Measurements from ENCODE around the gene CELSR3.

Gene CELSR3

DNA sequence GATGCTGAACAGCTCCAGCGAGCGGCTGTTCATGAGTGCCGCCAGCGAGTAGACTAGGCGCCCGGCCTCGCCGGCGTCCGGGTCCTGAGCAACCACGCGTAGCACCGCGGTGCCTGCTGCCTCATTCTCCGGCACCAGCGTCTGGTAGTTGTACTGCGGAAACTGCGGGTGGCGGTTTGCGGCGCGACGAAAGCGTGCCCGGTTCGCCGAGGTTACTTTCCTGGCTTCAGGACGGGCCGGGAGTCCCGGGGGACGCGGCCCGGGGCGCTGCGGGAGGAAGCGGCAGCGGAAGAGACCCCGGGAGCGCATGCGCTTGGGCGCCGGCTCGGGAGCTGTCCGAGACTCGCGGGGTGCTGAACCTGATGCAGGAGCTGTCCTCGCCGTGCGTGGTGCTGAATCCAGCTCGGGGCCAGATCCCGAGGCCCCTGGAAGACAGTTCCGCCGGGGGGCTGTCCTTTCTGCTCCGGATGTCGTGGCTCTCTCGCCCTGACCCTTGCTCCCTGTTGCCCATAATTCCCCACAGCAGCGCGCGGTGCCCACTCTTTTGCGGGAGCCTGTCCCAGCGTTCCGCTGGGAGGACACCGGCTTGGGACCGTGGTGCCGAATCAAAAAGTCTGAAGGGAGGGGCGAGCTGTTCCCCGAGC lies 1.1 kb downstream of the CELSR3 start:
- peak; percentile 77 to 82 for DNase-seq

DNA sequence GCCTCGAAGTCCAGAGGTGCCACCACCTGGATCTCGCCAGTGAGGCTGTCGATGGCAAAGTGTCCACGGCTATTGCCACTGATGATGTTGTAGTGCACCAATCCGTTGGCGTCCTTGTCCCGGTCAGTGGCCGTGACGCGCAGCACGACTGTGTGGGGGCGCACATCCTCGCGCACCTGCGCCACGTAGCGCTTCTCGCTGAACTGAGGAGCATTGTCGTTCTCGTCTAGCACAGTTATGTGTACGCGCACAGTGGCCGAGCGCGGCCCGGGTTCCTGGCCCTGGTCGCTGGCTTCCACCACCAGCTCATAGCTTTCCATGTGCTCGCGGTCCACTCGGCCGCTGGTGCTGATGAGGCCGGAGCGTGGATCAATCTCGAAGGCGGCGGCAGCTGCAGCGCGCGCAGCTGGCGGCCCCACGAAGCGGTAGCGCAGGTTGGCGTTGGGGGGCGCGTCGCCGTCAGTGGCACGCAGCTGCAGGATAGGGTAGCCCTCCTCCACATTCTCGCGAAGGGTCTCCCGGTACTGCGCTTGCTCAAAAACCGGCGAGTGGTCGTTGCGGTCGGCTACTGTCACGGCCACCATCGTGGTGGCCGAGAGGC lies 1.8 kb downstream of the CELSR3 start:
- DNase-seq = no peak

DNA sequence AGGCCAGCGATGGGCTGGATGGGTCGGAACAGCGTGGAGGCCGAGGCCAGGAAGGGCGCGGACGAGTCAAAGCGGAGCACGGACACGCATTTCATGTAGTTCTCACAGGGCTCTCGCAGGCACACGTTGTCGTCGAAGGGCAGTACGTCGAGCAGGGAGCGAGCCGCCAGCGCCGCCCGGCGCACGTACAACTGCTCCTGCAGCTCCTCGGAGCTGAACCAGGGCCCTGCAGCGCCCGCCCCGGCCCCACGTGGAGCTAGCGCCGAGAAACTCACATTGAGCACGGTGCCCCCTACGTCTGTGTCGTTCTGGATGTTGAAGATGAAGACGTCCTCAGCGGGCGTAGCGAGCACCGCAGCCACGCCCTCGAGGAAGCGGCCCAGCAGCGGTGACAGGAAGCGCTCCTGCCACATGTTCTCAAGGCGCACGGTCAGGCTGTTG lies 5.8 kb downstream of the CELSR3 start:
- DNase-seq = peak in 1 of 2 donors; percentile 46

DNA sequence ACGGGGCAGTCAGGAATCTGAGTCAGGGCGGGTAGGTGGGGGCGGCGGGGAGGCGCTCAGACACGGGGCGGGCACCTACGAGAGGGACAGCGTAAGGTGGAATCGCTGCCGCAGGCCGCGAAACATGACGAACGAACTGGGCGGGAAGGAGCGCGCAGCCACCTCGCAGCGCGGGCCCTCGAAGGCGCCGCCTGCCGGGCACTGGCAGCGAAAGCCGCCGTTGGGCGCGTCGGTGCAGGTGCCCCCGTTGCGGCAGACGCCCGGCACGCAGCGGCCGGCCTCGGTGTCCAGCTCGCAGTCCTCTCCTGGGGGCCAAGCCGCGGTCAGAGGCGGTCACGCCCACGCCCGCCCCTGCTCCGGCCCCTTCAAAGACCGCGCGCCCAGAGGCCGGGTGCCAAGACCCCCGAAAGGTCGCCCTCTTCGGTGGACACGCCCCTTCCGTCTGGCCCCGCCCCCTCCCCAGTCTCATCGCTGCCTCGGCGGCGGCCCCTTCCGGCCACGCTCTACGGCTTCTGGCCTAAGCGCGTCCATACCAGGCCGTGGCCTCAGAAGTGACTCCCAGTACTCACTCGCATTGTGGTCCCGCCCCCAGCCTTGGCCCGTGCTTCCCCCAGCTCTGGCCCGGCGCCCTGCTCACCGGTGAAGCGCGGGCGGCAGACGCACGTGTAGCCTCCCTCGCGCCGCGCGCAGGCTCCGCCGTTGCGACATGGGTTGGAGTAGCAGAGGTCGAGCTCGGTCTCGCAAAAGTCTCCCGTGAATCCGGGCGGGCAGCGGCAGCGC lies 6.4 kb downstream of the CELSR3 start:
- DNase-seq = peak; percentile 86 to 88

DNA sequence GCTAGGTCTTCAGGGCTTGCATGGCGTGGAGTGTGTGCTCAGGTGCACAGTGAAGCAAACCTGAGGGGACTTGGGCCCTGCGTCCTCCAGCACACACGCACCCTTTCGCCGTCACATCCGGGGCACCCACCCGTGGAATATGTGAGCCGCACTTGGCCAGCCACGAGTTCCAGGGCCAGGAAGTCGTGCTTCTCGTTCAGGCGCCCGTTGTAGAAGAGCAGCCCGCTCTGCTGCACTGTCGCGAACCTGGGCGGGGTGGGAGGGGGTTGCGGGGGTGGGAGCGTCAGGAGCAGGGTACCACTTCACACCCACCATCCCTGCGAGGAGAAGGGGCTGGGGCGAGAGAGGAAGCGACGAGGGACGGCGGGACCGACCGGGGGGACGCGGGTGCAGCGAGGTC lies 7.1 kb downstream of the CELSR3 start:
- DNase-seq = peak; percentile 54 to 62

DNA sequence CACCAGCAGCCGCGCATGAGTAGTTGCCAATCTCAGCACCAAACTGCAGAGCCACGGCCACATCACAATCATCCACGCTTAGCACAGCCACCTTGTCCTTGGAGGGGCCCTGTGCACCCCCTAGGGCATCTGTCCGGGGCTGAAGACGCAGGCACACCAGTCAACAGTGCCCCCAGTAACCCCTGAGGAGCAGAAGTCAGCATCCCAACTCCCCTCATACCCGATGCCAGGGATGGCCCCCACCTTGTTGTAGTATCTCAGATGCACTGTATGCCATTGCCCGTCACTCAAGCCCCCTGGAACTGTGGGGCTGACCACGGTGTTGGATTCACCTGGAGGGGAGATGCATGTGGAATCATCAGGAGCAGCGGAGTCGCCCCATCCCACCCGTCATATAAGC lies 7.6 kb downstream of the CELSR3 start:
- DNase-seq = no peak

DNA sequence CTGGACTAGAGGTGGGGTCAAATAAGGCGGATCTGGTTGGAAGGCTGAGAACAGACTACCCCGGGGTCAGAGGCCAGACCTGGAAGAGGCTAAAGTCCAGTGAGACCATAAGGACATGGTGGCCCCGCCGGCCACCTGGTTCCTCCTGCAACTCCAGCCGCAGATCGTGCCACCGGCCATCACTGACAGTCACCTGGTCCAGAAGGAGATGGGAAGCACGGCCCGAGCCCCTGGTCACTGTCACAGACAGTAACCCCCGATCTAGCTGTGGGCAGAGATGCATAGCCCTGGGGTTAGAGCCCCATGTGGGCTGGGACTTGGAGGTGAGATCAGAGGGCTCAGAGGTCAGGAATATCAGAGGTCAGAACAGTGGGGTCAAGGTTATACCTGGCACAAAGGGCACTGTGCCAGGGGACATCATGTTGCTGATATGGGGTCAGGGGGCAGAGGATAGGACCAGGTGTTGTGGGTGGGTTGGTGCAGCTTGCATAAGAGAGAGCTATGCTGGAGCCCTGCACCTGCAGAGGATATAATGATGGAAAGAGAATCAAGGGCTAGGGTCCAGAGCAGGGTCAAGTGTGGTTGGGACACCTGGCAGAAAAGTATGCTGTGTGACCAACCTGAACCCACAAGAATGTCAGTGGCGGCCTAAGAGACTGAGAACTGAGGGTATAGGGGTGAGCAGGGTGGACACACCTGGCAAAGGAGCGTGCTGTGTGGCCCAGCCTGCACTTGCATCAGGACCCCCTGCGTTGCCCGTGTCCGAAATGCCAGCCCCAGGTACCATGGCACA lies 9.6 kb downstream of the CELSR3 start:
- DNase-seq = no peak

DNA sequence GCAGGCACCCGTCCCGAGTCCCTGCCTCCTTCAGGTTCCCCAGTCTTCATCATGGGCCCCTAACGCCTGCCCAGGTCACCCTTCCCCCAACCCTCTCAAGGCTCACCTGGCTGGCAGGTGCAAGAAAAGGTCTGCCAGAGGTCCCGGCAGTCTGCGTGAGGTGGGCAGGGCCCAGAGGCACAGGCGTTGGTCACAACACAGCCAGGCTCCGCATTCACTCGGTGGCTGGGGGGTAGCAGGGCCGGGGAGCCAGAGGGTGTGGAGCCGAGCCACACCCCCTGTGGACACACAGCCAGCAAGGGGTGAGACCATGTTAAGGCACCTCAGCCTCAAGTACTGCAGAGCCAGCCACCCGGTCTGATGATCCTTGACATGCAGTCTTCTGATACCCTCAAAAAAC lies 10.9 kb downstream of the CELSR3 start:
- DNase-seq = no peak

DNA sequence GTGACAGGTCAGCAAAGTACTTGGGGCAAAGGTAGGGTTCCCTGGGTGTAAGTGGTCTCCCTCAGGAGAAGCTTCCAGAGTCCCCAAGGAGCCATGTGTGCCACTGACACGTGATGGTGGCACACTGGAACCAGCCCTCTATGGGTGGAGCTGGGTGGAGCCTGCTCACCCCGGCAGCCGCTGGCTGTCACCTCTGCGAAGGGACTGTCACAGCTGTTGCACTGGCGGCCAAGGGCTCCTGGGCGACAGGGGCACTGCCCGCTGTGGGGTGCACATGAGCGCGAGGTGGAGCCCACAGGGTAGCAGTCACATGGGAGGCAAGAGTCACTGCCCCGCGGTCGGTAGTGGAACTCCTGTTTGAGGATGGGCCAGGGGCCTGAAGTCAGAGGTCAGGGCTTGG lies 12.0 kb downstream of the CELSR3 start:
- DNase-seq = no peak

DNA sequence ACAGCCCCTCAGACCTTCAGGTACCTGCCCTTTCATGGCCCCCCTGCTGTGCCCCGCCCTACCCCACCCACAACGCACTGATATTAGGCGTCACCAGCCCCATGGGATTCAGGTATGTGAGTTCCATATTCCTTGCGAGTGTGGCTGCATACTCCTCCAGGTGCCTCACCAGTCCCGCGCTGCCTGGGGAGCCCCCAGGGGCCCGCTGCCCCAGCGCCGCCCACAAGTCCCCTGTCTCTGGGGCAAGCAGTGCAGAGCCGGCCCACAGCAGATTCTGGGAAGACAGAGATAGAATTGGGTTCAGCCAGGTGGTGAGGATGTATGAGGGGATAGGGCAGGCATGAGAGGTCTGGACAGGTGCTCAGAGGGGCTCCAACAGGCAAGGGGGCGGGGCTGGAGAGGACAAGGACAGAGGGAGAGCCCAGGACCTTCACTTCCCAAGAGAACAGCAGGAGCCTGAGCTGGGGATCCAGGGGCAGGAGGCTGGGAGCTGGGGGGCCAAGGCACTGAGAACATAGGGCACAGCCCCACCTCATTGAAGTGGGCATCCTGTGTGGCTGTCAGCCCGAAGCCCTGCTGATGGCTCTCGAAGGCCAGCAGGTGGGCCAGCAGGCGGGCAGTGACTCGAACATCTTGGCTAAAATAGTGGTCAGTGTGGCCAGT lies 14.4 kb downstream of the CELSR3 start:
- DNase-seq = no peak

DNA sequence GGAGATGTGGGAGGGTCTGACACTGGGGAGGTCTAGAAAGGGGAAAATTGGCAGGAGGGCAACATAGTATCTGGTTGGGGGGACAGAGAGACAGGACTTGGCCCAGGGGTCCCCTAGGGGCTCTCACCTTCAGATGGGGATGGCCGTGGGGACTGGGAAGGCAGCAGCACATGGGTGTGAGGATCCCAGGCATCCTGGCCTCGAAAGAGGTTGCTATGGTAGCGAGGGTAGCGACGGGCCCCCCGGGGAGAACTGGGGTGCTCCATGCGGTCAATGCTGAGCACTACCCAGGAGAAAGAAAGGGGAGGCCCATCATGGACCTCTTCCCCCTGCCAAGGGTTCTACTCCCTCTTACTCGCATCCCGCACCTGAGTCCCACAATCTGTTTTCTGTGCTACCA lies 15.0 kb downstream of the CELSR3 start:
- no peak for DNase-seq

DNA sequence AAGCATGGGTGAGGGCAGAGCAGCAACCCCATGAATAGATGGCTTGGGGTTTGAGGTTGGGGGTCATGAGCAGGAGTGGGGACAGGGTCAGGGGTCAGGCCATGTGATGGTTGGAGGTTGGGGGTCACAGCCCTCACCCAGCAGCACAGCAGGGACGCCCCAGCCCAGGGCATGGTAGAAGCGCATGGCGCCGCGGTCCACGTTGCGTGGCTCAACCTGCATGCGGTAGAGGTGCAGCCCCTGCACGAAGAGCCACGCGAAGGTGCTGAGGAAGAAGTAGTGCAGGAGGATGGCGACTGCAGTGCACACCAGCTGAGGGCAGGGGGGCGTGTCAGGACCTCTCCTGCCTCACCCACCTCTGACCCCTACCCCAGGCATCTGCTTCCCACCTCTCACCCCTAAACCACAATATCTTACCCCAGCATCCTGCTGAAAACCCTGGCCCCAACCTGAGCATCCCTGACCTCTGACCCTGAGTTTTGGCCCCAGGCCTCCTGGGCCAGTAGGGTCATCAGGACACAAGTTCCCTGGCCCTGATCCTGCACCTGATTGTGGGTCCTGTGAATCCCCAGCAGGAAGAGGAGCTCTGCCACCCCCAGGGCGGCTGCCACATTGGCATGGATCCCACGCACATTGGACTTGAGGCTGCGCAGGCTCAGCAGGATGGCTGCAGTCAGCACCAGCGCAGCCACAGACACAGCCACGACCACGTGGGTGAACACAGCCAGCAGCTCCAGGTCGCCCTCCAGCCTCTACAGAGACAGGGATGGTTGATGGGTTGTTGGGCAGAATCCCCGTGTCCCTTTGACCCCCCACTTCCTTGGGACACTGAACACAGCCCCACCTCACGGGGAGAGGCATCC lies 17.6 kb downstream of the CELSR3 start:
- no peak for DNase-seq

DNA sequence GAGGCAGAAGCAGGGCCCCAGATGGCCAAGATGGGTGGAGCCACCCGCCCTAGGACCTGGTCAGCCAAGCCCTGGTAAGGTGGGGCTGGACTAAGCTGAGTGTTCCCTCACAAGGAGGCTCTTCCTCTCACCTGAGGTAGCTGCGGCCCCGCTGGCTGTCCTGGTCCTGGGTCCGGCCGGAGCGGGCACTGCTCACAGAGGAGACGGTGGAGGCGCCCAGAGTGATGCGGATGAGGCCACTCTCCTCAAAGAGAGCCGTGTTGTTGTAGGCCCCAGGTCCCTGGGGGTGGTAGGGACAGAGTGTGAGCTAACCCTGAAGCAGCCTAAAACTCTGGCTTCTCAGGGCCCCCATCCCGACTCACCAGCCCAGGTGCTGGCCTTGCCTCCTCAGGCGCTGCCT lies 20.1 kb downstream of the CELSR3 start:
- no peak for DNase-seq

DNA sequence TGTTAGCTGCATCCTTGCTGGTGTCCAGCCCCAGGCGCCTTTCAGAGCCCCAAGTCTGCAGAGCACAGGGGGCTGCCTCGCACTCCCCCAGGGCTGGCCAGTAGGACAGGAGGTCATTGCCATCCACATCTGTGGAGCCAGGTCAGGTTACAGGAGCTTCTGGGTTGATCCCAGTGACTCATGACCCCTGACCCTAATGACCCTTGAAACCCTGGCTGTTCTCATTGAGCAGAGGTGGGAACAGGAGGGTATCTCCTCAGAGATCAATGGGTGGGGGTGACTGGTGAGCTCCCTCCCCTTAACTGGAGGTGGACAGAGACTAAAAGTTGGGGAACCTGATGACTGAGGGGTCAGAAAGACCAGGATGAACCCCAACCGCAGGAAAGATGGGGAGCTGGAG lies 21.3 kb downstream of the CELSR3 start:
- no peak for DNase-seq

DNA sequence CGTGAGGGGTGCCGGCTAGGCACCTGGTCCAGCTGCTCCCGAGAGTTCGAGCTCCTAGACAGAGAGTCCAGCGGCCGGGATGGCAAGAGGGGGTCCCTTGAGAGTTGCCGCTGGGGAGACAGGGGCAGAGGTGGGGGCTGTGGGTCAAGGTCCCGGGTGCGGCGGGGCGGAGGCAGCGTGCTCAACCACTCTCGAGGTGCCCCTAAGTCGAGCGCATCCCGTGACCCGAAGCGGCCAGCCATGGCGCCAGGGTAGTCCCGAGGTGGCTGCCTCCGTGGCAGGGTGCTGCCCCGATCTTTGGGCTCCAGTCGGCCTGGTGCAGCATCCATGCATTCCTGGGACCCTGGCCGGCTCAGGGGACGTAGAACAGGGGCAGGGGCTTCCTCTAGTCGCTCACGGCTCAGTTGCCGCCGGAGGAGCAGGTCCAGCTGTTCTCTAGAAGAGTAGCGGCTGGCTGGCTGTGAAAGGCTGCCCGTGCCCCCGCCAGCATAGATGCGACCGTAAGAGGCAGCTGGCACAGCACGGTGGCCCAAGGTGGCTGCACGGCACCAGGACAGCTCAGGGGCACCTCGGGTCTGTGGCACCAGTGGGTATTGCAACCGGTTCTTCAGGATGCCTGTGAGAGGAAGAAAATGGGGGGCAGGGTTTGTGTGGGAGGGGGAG lies 22.6 kb downstream of the CELSR3 start:
- DNase-seq = no peak

DNA sequence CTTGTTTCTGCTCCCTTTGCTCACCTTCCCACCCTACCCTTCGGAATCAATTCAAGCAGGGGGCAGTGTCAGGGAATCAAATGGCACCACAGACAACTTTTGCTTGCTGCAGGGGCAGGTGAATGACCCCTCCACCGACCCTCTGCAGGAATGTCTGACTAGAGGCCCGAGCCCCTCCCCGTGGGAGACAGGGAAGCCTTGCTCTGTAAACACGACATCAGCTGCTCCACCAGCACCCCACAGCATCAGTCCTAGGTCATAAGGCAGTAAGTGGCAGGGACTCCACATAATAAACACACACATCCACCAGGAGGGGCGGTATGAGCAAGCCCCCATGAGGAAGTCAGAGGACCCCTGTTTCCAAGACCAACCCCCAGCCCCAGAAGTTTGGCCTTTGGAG lies 25.4 kb downstream of the CELSR3 start:
- no peak for DNase-seq

DNA sequence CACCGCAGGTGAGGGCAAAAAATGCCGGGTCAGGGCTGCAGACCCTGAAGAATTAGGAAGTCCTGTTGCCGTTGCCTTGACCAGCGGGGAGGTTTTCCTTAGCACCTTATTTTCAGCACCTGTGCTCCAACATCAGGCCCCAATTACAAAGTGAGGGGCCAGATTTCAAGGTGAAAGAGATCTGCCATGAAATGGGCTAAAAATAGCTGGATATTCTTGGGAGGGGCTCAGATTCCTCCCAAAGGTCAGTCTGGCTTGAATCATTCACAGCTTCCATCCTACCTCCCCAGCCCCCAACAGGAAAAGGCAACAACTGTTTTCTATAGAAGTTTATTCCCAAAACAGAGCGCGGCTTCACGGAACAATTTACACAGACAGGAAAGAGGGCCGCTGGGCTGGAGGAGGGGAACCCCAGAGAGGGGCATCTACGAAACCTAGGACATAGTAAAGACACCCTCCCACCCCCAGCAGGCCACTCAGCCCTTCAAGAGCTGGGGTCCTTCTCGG lies 26.5 kb downstream of the CELSR3 start:
- no peak for DNase-seq

DNA sequence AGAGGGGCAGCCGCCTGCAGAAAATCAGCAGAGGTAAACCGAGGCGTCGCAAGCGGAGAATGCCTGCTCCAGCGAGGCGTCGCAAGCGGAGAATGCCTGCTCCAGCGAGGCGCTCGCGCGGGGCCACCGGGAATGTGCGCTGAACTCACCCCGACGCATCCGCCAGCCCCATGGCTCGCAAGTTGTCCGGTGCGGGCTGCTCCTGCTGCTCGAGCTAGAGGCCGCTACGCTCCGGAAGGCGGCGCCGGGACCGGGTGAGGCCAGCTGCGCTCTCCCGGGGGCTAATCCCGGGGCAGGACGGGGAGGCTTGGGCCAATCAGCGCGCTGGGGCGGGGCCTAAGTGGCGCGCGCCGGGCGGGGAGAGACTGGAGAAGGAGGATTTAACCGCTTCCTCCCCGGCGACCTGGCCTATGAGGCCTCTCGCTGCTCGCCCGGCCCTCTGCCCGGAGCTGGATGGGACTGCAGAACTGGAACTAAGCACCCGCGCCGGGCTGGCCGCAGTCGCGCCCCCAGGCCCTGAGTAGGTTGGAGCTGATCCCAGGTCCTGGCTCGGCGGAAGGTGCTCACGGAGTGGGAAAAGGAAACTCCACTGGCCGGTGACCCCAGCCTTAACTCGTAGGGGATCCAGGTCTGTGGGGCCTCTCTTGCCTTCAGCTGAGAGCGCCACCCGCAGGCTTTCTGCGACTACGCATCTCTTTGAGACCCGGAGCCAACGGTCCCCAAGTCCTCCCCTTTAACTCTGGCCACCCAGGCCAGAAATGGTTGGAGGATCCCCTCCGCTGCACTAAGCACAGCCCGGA lies 27.3 kb downstream of the CELSR3 start, which contains the start of gene SLC26A6:
SLC26A6 (minus strand) TSS at position 240 of the 800 bp plus-strand sequence; CDS start at position 172, 68 bp downstream.
- peak; percentile 94 to 97 for DNase-seq

DNA sequence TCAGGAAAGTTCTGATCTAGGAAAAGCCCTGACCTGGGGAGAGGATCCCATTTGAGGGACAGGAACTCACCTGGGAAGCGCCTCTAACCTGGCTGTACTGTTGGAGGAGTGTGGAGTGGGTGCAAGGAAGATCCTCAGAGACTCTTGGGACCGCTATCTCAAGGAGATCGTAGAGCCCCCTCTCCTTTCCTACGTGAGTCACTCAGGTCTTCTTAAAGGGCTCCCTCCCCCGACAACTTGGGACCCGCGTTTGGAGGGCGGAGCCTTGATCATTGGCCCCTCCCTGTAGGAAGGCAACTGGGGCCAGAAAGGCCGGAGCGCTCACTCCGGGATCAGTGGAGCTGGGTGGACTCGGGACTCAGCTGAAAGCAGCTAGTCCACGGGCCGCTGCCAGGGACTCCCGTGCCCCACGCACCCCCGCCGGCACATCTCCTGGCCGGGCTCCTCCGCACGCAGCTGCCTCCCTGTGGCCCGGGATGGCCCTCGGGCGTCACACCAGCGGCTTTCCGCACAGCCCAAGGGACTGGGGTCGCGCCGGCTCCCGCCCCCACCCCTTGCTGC lies 27.9 kb downstream of the CELSR3 start:
- DNase-seq = peak; percentile 58 to 73

DNA sequence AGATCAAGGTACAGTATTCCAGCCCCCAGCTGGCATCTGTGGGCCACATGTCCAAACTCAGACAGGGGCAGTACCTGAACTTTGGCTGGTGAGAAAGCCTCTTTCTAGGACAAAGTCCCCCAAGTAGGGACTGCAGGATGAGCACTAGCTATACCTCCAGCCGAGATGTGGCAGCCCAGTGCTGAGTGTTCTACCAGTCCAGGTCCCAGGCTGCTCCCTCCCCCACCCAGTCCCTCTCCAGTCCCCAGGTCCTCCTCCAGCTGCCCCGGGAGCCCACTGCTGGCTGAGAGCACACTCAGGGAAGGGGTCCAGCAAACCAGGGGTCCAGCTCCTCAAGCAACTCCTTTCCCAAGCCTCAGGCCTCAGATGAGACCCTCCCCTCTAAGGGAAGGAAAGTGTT lies 28.9 kb downstream of the CELSR3 start:
- DNase-seq = no peak
